Measurements from ENCODE around the gene RDH13.

RDH13 gene

DNA sequence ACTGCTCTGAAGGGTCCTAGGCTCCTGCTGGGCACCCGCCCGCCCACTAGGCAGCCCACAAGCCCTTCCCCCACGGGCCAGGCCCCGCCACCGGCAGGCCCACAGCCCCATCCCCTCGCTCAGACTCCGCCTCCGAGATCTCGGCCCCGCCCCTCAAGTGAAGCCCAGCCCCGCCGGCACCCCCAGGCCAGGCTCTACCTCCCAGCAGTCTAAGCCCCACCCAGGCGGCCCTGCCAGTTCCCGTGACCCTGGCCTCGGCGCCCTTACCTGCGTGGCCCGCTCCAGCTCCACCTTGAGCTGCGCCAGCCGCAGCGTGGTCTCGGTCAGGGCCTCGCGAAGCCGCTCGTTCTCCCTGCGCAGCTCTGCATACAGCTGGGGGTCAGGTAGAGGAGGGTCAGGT, 29.0 kb upstream of the RDH13 start:
- no peak for DNase-seq (ENCODE audit: low read depth)

GRCh38 chr19:55091126-55091910, 28.4 kb upstream of the RDH13 start:
- DNase-seq (ENCODE audit: low read depth), result no peak

GRCh38 chr19:55090564-55090963, 27.6 kb upstream of the RDH13 start:
- DNase-seq (ENCODE audit: low read depth), result no peak

- DNase-seq (ENCODE audit: low read depth), result no peak
Measured at GRCh38 chr19:55089342-55089944, 26.5 kb upstream of the RDH13 start.

- no peak for DNase-seq (ENCODE audit: low read depth)
Measured at GRCh38 chr19:55088543-55089341, 25.8 kb upstream of the RDH13 start.

- no peak for DNase-seq (ENCODE audit: low read depth)
Measured at GRCh38 chr19:55088021-55088451, 25.1 kb upstream of the RDH13 start.

DNA sequence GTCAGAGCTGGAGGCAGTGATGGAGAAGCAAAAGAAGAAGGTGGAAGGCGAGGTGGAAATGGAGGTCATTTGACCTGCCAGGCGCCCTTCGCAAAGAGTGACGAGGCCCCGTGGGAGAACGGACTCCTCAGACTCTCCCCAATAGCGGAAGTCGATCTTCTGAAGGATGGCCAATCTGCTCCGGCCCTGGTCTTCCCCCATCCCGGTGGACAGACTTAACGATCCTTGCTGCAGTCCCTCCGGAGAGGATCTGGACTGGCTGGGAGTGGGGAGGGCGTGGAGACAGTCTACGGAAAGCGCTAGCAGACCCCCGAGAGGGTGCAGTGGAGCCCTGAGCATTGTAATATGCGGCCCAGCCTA, 24.6 kb upstream of the RDH13 start:
- no peak for DNase-seq (ENCODE audit: low read depth)

DNA sequence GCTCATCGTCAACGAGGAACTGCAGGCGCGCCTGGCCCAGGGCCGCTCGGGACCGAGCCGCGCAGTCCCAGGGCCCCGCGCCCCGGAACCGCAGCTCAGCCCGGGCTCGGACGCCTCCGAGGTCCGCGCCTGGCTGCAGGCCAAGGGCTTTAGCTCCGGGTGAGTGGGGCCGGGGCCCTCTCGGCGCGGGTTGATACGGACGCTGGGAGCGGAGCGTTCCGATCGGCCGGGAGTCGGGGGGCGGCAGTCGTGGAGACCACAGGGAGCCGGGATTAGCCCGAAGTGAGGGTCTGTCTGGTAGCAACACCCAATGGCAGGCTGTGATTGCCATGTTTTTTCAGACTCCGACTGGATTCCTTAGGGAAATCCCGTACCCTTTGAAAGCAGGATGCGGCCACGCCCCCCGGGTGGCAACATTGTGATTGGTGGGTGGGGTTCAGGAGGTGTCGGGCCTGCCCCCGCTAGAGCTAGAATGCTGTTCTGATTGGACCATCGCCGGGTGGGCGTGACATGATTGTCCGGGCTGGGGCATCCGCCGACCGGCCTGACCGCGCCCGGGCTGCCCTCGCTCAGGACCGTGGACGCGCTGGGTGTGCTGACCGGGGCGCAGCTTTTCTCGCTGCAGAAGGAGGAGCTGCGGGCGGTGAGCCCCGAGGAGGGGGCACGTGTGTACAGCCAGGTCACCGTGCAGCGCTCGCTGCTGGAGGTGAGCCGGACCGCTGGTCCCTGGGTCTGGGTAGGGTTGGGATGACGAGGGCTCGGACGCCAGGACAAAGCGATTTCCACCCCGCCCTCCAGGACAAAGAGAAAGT, 24.0 kb upstream of the RDH13 start:
- DNase-seq (ENCODE audit: low read depth), result peak; percentile 73

GRCh38 chr19:55085923-55086715, 23.2 kb upstream of the RDH13 start:
- DNase-seq (ENCODE audit: low read depth), result no peak

- no peak for DNase-seq (ENCODE audit: low read depth)
Measured at GRCh38 chr19:55084416-55084815, 21.5 kb upstream of the RDH13 start.

DNA sequence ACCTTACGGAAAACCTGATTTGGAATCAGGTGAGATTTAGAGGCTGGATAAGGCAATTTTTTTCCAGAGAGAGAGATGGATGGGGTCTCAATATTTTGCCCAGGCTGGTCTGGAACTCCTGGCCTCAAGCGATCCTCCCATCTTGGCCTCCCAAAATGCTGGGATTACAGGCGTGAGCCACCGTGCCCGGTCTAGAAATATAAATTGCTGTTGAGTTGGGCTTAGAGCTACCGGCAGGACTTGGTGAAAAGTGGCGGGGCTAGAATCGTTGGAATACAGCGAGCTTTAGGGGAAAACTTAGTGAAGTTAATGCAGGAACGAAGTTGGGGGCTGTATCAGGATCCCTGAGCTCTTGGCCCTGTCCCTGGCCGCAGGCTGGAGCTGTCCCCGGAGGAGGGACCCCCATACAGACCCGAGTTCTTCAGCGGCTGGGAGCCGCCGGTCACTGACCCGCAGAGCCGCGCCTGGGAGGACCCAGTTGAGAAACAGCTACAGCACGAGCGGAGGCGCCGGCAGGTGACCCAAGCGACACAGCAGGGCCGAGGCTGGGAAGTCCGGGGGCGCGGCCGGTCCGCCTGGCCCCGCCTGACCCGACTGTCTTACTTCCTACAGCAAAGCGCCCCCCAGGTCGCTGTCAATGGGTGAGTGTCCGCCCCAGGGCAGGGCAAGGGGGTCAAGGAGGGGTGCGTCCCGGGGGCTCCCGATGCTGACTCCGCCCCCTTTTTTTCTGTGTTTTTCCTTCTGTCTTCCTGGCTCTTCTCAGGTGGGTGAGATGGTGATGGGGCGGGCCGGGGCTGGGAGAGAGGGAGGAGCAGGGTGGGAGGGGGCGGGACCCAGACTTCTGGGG, 20.3 kb upstream of the RDH13 start:
- DNase-seq (ENCODE audit: low read depth), result no peak

DNA sequence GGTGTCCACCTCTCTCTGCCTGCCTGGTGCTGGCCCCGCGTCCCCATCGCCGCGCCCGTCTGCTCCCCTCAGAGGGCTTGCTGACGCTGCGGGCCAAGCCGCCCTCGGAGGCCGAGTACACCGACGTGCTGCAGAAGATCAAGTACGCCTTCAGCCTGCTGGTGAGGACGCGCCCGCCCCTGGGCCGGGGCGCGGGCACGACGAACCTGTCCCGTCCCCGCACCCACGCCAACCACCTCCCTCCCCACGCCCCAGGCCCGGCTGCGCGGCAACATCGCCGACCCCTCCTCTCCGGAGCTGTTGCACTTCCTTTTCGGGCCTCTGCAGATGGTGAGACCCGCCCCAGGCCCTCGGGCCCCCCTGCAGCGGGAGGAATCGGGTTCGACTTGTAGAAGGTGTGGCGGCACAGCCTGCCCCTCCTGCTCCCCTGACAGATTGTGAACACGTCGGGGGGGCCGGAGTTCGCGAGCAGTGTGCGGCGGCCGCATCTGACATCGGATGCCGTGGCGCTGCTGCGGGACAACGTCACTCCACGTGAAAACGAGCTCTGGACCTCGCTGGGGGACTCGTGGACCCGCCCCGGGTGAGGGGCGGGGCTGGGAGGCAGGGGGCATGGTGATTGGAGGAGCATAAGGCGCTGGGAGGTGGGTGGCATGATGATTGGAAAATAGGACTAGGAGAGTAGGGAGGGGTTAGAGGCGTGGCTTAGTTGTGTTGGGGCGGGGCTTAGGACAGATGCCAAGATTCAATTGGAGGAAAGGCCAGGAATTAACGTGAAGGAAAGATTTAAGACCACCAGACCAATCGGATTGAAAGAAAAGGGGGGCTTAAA, 19.3 kb upstream of the RDH13 start:
- DNase-seq (ENCODE audit: low read depth), result no peak

GRCh38 chr19:55081770-55082019, 18.7 kb upstream of the RDH13 start:
- DNase-seq (ENCODE audit: low read depth), result no peak

- DNase-seq (ENCODE audit: low read depth), result no peak
Measured at GRCh38 chr19:55080968-55081769, 18.2 kb upstream of the RDH13 start.

GRCh38 chr19:55080121-55080967, 17.4 kb upstream of the RDH13 start:
- no peak for DNase-seq (ENCODE audit: low read depth)

GRCh38 chr19:55079400-55080038, 16.6 kb upstream of the RDH13 start:
- DNase-seq (ENCODE audit: low read depth), result no peak

DNA sequence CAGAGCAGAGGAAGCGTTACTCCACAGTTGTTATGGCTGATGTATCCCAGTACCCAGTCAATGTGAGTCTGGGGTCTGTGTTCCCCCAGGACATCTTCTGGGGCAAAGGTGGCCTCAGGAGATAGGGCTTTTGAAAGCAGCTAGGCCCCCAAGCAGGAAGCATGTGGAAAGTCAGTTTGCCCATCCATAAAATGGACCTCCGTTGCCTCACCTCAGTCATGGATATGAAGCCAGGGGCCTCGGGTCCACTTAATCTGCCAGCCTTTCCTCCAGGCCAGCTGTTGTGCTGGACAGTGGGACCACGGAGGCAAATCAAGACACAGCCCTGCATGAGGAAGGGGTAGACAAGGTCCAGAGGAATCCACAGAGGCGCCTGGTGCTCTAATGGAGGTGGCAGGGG, 16.0 kb upstream of the RDH13 start:
- DNase-seq (ENCODE audit: low read depth), result no peak

GRCh38 chr19:55077106-55077505, 14.2 kb upstream of the RDH13 start:
- DNase-seq (ENCODE audit: low read depth), result no peak
